T-cell (primary cell): ENCODE data around the gene CPNE5. TPM values are rescaled to one million over a fixed set of nuclear protein-coding genes. Genes with fewer than 3 reads are reported as not detected.

ENCODE experiments used
- ATAC-seq, 4 experiments: fragments of 200-7000 bp in 3 of 4; fragments of 150-1000 bp in 1 of 4; cut with Tn5 transposase; replicated peaks in 1 of 4; 1 replicate in 3 of 4; 2 replicates in 1 of 4; pipeline ENCODE4 v1.10.0; 2021; ENCODE audit warnings: moderate library complexity in 3 of 4, mild to moderate bottlenecking in 2 of 4, moderate number of reproducible peaks in 1 of 4
- CTCF ChIA-PET, 2 donors: fragments of 300-600 bp; sonication (Branson Sonifier 250); formaldehyde crosslinking; loops; one replicate each; lab custom pipeline; 2022; ENCODE audit warnings: antibody characterized with exemption in 2 of 2; lab: Charles Lee
- POLR2A ChIA-PET, 2 donors: fragments of 300-600 bp; sonication (Branson Sonifier 250); formaldehyde crosslinking; loops; one replicate each; lab custom pipeline; 2022; ENCODE audit warnings: antibody characterized with exemption in 2 of 2; lab: Charles Lee
- DNase-seq, 35 experiments: peaks; one replicate each; pipeline versions ENCODE4 v3.0.0 to v3.0.0-alpha.2; 2013 to 2023
- H3K27ac ChIP-seq: one replicate; pipeline ENCODE4 v1.5.1; 2013; ENCODE audit warnings: low read length
- H3K27me3 ChIP-seq, 2 experiments: replicated peaks in 1 of 2; 1 replicate in 1 of 2; 2 replicates in 1 of 2; pipeline versions ENCODE4 v1.6.1 to v1.7.0; 2013; ENCODE audit warnings: low read length in 1 of 2, mixed read lengths in 1 of 2; ENCODE audit not compliant: control insufficient read depth in 2 of 2, insufficient read depth in 2 of 2; ENCODE audit errors: extremely low read depth in 1 of 2
- H3K36me3 ChIP-seq, 2 donors: 1 replicate in 1 of 2; 2 replicates in 1 of 2; pipeline versions ENCODE4 v1.6.1 to v1.7.0; 2013; ENCODE audit warnings: low read length in 1 of 2; ENCODE audit not compliant: control insufficient read depth in 2 of 2, insufficient read depth in 1 of 2; ENCODE audit errors: extremely low read depth in 1 of 2
- H3K4me1 ChIP-seq, 2 experiments: 1 replicate in 1 of 2; 2 replicates in 1 of 2; pipeline versions ENCODE4 v1.6.1 to v1.7.0; 2013; ENCODE audit warnings: low read length in 2 of 2, mixed read lengths in 1 of 2; ENCODE audit not compliant: insufficient read depth in 2 of 2, control insufficient read depth in 1 of 2; ENCODE audit errors: extremely low read depth in 1 of 2
- H3K4me3 ChIP-seq, 2 donors: 1 replicate in 1 of 2; 2 replicates in 1 of 2; pipeline versions ENCODE4 v1.5.1 to v1.7.0; 2013; ENCODE audit warnings: mild to moderate bottlenecking in 2 of 2, low read length in 1 of 2, moderate library complexity in 1 of 2; ENCODE audit not compliant: control insufficient read depth in 1 of 2; ENCODE audit errors: extremely low read depth in 1 of 2
- H3K9me3 ChIP-seq: 2 replicates; pipeline ENCODE4 v1.7.0; 2013
- H3K27ac Mint-ChIP-seq, 2 donors: one replicate each; pipeline ENCODE4 v1.8.0; 2020 to 2021; ENCODE audit warnings: mild to moderate bottlenecking in 2 of 2, mixed read lengths in 2 of 2
- H3K27me3 Mint-ChIP-seq, 2 donors: one replicate each; pipeline ENCODE4 v1.8.0; 2021 to 2022; ENCODE audit warnings: mixed read lengths in 2 of 2
- H3K36me3 Mint-ChIP-seq: one replicate; pipeline ENCODE4 v1.8.0; 2021; ENCODE audit warnings: mixed read lengths
- H3K4me1 Mint-ChIP-seq, 3 donors: one replicate each; pipeline ENCODE4 v1.8.0; 2020 to 2022; ENCODE audit warnings: mixed read lengths in 3 of 3, mild to moderate bottlenecking in 1 of 3
- H3K4me3 Mint-ChIP-seq, 3 donors: one replicate each; pipeline ENCODE4 v1.8.0; 2020 to 2022; ENCODE audit warnings: mild to moderate bottlenecking in 3 of 3, mixed read lengths in 3 of 3, moderate library complexity in 3 of 3
- H3K9me3 Mint-ChIP-seq, 3 donors: one replicate each; pipeline ENCODE4 v1.8.0; 2020 to 2022; ENCODE audit warnings: mixed read lengths in 3 of 3
- WGBS: methylation state at CpG from one replicate; pipeline ENCODE4 v1.1.5; 2013; ENCODE audit warnings: missing lambda C conversion rate; ENCODE audit not compliant: insufficient coverage; 5-methylcytosine and 5-hydroxymethylcytosine counted together
- total RNA-seq, 35 experiments: library from RNA in 6 of 35; stranded (reverse) in 6 of 35; fragments of 120-200 nt in 1 of 35; gene quantifications; one replicate each; pipeline versions ENCODE4 v1.2.1 to v1.2.4 and lab custom pipeline; 2013 to 2026

Gene CPNE5
- total RNA-seq, 5 donors from 2014 or later (not counting 1 experiment from before 2014, with no cell fraction given), result 0.73 to 1.8 (median 1.1) TPM

GRCh38 chr6:36875250-36875633, 36.0 kb upstream of the CPNE5 start:
- peaks cover 15% of the 10 kb centered on the region for H3K36me3 Mint-ChIP-seq
- no peaks in the 10 kb centered on the region for H3K9me3 Mint-ChIP-seq
- H3K27ac Mint-ChIP-seq, result peak overlapping the region; percentile 99 to 100
- H3K9me3 ChIP-seq, result no peaks in the 10 kb centered on the region
- ChIA-PET POLR2A (interaction anchor here (1.1 to 2.1 kb wide), 4 partner anchors 10 to 383 kb away, joined by 3 to 8 read pairs (median 5); partner anchors contain the start of genes C6orf89 (in 2 of the 2), TBC1D22B (in 1 of the 2) and TMEM217 (in 1 of the 2)), CTCF (interaction anchor here (0.5 to 4.7 kb wide), 8 partner anchors 10 to 328 kb away, joined by 3 to 49 read pairs (median 4); partner anchors contain the start of gene C6orf89 (in 1 of the 2))
- DNase-seq, result peak in 1 of 35 experiments; percentile 12
- WGBS, result 28% methylated on average over 2 of the region's 6 CpGs
- peak overlapping the region; percentile 88 to 96 (median 94) for H3K4me3 Mint-ChIP-seq
- peaks cover 38 to 47% (median 42%) of the 10 kb centered on the region in 3 donors for H3K4me1 Mint-ChIP-seq
- H3K27me3 ChIP-seq, result peaks cover 0 to 5% of the 10 kb centered on the region in 2 experiments
- peaks cover 11% of the 10 kb centered on the region in 2 experiments for H3K4me1 ChIP-seq
- no peak for ATAC-seq
- H3K4me3 ChIP-seq, result peak overlapping the region; percentile 88 to 94
- peak overlapping the region; percentile 76 for H3K27ac ChIP-seq
- H3K36me3 ChIP-seq, result peaks cover 3 to 9% of the 10 kb centered on the region in 2 donors
- H3K27me3 Mint-ChIP-seq, result peaks cover 7 to 8% of the 10 kb centered on the region in 2 donors

GRCh38 chr6:36874443-36875249, 35.4 kb upstream of the CPNE5 start, which contains the start of gene PPIL1:
Gene PPIL1, minus strand, starts transcription at chr6:36874803. Its CDS starts 31 bp downstream, at chr6:36874772.
- Histone ChIP-seq H3K27ac (peak within 1 kb of the TSS; percentile 76), H3K36me3 (peaks cover 3 to 14% of the 10 kb centered on the region in 2 donors), H3K4me1 (peaks cover 11% of the 10 kb centered on the region in 2 experiments), H3K4me3 (peak within 1 kb of the TSS; percentile 88 to 94), H3K9me3 (no peaks in the 10 kb centered on the region), H3K27me3 (peaks cover 0 to 5% of the 10 kb centered on the region in 2 experiments)
- DNase-seq, result peak; percentile 69 to 91 (median 83)
- Mint-ChIP-seq H3K4me3 (peak within 1 kb of the TSS; percentile 88 to 96 (median 94)), H3K4me1 (peaks cover 42 to 51% (median 46%) of the 10 kb centered on the region in 3 donors), H3K9me3 (no peaks in the 10 kb centered on the region), H3K27ac (peak within 1 kb of the TSS; percentile 99 to 100), H3K36me3 (peaks cover 19% of the 10 kb centered on the region), H3K27me3 (peaks cover 6 to 8% of the 10 kb centered on the region in 2 donors)
- ChIA-PET CTCF (interaction anchor here (0.7 to 4.7 kb wide), 14 partner anchors 8 to 336 kb away, joined by 3 to 49 read pairs (median 4); partner anchors contain the start of gene C6orf89 (in 1 of the 2)), POLR2A (interaction anchor here (0.5 to 2.1 kb wide), 6 partner anchors 10 to 1503 kb away, joined by 3 to 8 read pairs (median 5); partner anchors contain the start of genes C6orf89 (in 2 of the 2), TBC1D22B (in 1 of the 2) and TMEM217 (in 1 of the 2))
- ATAC-seq, result peak; percentile 91 to 94 (median 92)
- WGBS, result 0% methylated on average over 29 of the region's 54 CpGs

GRCh38 chr6:36873612-36874442, 34.6 kb upstream of the CPNE5 start:
- Mint-ChIP-seq H3K27me3 (peaks cover 0 to 3% of the 10 kb centered on the region in 2 donors), H3K36me3 (peaks cover 19% of the 10 kb centered on the region), H3K27ac (peak overlapping the region; percentile 72 to 100), H3K9me3 (no peaks in the 10 kb centered on the region), H3K4me3 (peak overlapping the region; percentile 88 to 96 (median 94)), H3K4me1 (peaks cover 42 to 51% (median 50%) of the 10 kb centered on the region in 3 donors)
- 34% methylated on average over 6 of the region's 11 CpGs for WGBS
- Histone ChIP-seq H3K27me3 (peaks cover 0 to under 1% of the 10 kb centered on the region in 2 experiments), H3K4me1 (peaks cover 11% of the 10 kb centered on the region in 2 experiments), H3K4me3 (peak overlapping the region; percentile 88 to 94), H3K9me3 (no peaks in the 10 kb centered on the region), H3K36me3 (peaks cover 3 to 21% of the 10 kb centered on the region in 2 donors), H3K27ac (peak overlapping the region; percentile 76)
- no peak for ATAC-seq
- ChIA-PET POLR2A (interaction anchor here (0.5 to 2.1 kb wide), 5 partner anchors 11 to 1504 kb away, joined by 4 to 8 read pairs (median 6); partner anchors contain the start of gene C6orf89 (in 2 of the 2)), CTCF (interaction anchor here in 1 of 2 donors (0.6 to 4.7 kb wide), 11 partner anchors 9 to 337 kb away, joined by 3 to 49 read pairs (median 4); partner anchors contain the start of genes C6orf89 and MTCH1)
- DNase-seq, result peak in 2 of 35 experiments; percentile 18 to 23

- ATAC-seq, result no peak
- Mint-ChIP-seq H3K27ac (peak overlapping the region; percentile 40 to 100), H3K27me3 (peaks cover 0 to 1% of the 10 kb centered on the region in 2 donors), H3K36me3 (peaks cover 20% of the 10 kb centered on the region), H3K9me3 (no peaks in the 10 kb centered on the region), H3K4me1 (peaks cover 45 to 55% (median 54%) of the 10 kb centered on the region in 3 donors), H3K4me3 (peak overlapping the region; percentile 88 to 96 (median 94))
- peaks cover 3 to 26% of the 10 kb centered on the region in 2 donors for H3K36me3 ChIP-seq
- H3K27me3 ChIP-seq, result no peaks in the 10 kb centered on the region
- peaks cover 11% of the 10 kb centered on the region in 2 experiments for H3K4me1 ChIP-seq
- WGBS, result no CpG with 5 or more reads among the region's 1 CpG
- no peak for DNase-seq
- H3K9me3 ChIP-seq, result no peaks in the 10 kb centered on the region
- ChIA-PET CTCF (interaction anchor here (0.6 to 4.7 kb wide), 8 partner anchors 9 to 258 kb away, joined by 3 to 49 read pairs (median 4); partner anchors contain the start of genes C6orf89 (in 1 of the 2) and MTCH1 (in 1 of the 2)), POLR2A (interaction anchor here in 1 of 2 donors (0.5 kb wide), 1 partner anchor 40 kb away, joined by 3 read pairs; no protein-coding TSS in a partner anchor)
- no peak overlapping the region for H3K27ac ChIP-seq
- no peak overlapping the region for H3K4me3 ChIP-seq
These were observed 33.9 kb upstream of the CPNE5 start for GRCh38 chr6:36873115-36873514.

- ATAC-seq (no peak), DNase-seq (no peak)
- peaks cover 3 to 32% of the 10 kb centered on the region in 2 donors for H3K36me3 ChIP-seq
- no peaks in the 10 kb centered on the region for H3K27me3 ChIP-seq
- Mint-ChIP-seq H3K9me3 (no peaks in the 10 kb centered on the region), H3K4me3 (no peak overlapping the region), H3K27me3 (no peaks in the 10 kb centered on the region), H3K4me1 (peaks cover 58 to 69% (median 68%) of the 10 kb centered on the region in 3 donors), H3K36me3 (peaks cover 31% of the 10 kb centered on the region), H3K27ac (no peak overlapping the region)
- H3K4me3 ChIP-seq, result no peak overlapping the region
- WGBS, result 100% methylated on average over 2 of the region's 3 CpGs
- H3K9me3 ChIP-seq, result no peaks in the 10 kb centered on the region
- H3K4me1 ChIP-seq, result peaks cover 13 to 14% of the 10 kb centered on the region in 2 experiments
- CTCF ChIA-PET, result interaction anchor here in 1 of 2 donors (0.7 kb wide), 1 partner anchor 423 kb away, joined by 3 read pairs; no protein-coding TSS in a partner anchor
- POLR2A ChIA-PET, result no interaction called here
- no peak overlapping the region for H3K27ac ChIP-seq
These were observed 32.4 kb upstream of the CPNE5 start for GRCh38 chr6:36871686-36872085.
